MM.1S (cell line): ENCODE results near the gene ZNF446.
A peak's percentile ranks its signal among the peaks of the same experiment; 100 is the strongest.

Source experiments
- DNase-seq: peaks from one replicate; pipeline ENCODE4 v3.0.0-alpha.2; 2015
- H2AFZ ChIP-seq: fragments of 300-600 bp; sonication (generic); 2 replicates; pipeline ENCODE4 v1.6.0; 2016; ENCODE audit warnings: antibody characterized with exemption, low read length
- H3F3A ChIP-seq: fragments of 300-600 bp; sonication (generic); 2 replicates; pipeline ENCODE4 v1.6.1; 2016; ENCODE audit warnings: mild to moderate bottlenecking, antibody characterized with exemption, low read length, moderate library complexity, mixed read lengths; ENCODE audit not compliant: insufficient read depth
- H3K27ac ChIP-seq: fragments of 300-600 bp; sonication (generic); 2 replicates; pipeline ENCODE4 v1.5.1; 2016; ENCODE audit warnings: mild to moderate bottlenecking, low read length
- H3K27me3 ChIP-seq: fragments of 300-600 bp; sonication (generic); replicated peaks from 2 replicates; pipeline ENCODE4 v1.6.0; 2016; ENCODE audit warnings: low read length; ENCODE audit not compliant: insufficient read depth
- H3K36me3 ChIP-seq: fragments of 300-600 bp; sonication (generic); replicated peaks from 2 replicates; pipeline ENCODE4 v1.6.1; 2016; ENCODE audit warnings: mild to moderate bottlenecking, low read length, mixed read lengths; ENCODE audit not compliant: insufficient read depth
- H3K4me1 ChIP-seq: fragments of 300-600 bp; sonication (generic); 2 replicates; pipeline ENCODE4 v1.6.1; 2016; ENCODE audit warnings: low read length, mixed read lengths
- H3K4me2 ChIP-seq: fragments of 300-600 bp; sonication (generic); 2 replicates; pipeline ENCODE4 v1.6.0; 2016; ENCODE audit warnings: low read depth, low read length
- H3K4me3 ChIP-seq: fragments of 300-600 bp; sonication (generic); 2 replicates; pipeline ENCODE4 v1.5.1; 2016; ENCODE audit warnings: low read length, mixed read lengths
- H3K79me2 ChIP-seq: fragments of 300-600 bp; sonication (generic); 2 replicates; pipeline ENCODE4 v1.6.1; 2016; ENCODE audit warnings: mixed run types, low read length, mixed read lengths
- H3K9ac ChIP-seq: fragments of 300-600 bp; sonication (generic); 2 replicates; pipeline ENCODE4 v1.6.1; 2016; ENCODE audit warnings: low read length, mixed read lengths
- H3K9me2 ChIP-seq: fragments of 300-600 bp; sonication (generic); replicated peaks from 2 replicates; pipeline ENCODE4 v1.6.1; 2016; ENCODE audit warnings: mild to moderate bottlenecking, low read length, mixed read lengths; ENCODE audit not compliant: insufficient read depth
- H3K9me3 ChIP-seq: fragments of 300-600 bp; sonication (generic); replicated peaks from 2 replicates; pipeline ENCODE4 v1.6.1; 2016; ENCODE audit warnings: mild to moderate bottlenecking, low read length, mixed read lengths; ENCODE audit not compliant: insufficient read depth
- H4K20me1 ChIP-seq: fragments of 300-600 bp; sonication (generic); 2 replicates; pipeline ENCODE4 v1.6.1; 2016; ENCODE audit warnings: mild to moderate bottlenecking, low read length, moderate library complexity, mixed read lengths; ENCODE audit not compliant: insufficient read depth
- CTCF ChIP-seq: fragments of 300-600 bp; sonication (generic); IDR thresholded peaks from 2 replicates; pipeline ENCODE4 v1.5.1; 2016; ENCODE audit warnings: antibody characterized with exemption, low read length, mixed read lengths
- EZH2 ChIP-seq: fragments of 300-600 bp; sonication (generic); optimal IDR thresholded peaks from 2 replicates; pipeline ENCODE3; 2017; ENCODE audit warnings: low read depth, mild to moderate bottlenecking, antibody characterized with exemption, low read length, mixed read lengths
- EZH2phosphoT487 ChIP-seq: fragments of 300-600 bp; sonication (generic); IDR thresholded peaks from 2 replicates; pipeline ENCODE4 v1.6.1; 2018; ENCODE audit warnings: antibody characterized with exemption, low read length

The ZNF446 gene

GRCh38 chr19:58518256-58519086 lies 42.3 kb downstream of the ZNF446 start:
- H3F3A ChIP-seq, result peaks cover 11% of the 10 kb centered on the region; the same call in 1 of the 2 replicates
- TF ChIP-seq EZH2phosphoT487, result no peak
- TF ChIP-seq CTCF, result peak; percentile 23; the same call in 1 of the 2 replicates
- no peak for TF ChIP-seq EZH2
- peak overlapping the region; percentile 73 for H3K9ac ChIP-seq
- peak overlapping the region; percentile 82 for H3K4me2 ChIP-seq
- H3K9me2 ChIP-seq, result no peaks in the 10 kb centered on the region
- no peaks in the 10 kb centered on the region for H4K20me1 ChIP-seq
- H3K4me1 ChIP-seq, result peaks cover 5% of the 10 kb centered on the region; the same call in 1 of the 2 replicates
- H3K27me3 ChIP-seq, result peaks cover 4% of the 10 kb centered on the region; the same call in 1 of the 2 replicates
- peak overlapping the region; percentile 78; the same call in 1 of the 2 replicates for H3K27ac ChIP-seq
- H3K36me3 ChIP-seq, result no peaks in the 10 kb centered on the region
- H3K79me2 ChIP-seq, result peaks cover 13% of the 10 kb centered on the region
- no peak for DNase-seq
- peak overlapping the region; percentile 88 for H3K4me3 ChIP-seq
- H2AFZ ChIP-seq, result peak overlapping the region; percentile 92
- H3K9me3 ChIP-seq, result no peaks in the 10 kb centered on the region

DNA sequence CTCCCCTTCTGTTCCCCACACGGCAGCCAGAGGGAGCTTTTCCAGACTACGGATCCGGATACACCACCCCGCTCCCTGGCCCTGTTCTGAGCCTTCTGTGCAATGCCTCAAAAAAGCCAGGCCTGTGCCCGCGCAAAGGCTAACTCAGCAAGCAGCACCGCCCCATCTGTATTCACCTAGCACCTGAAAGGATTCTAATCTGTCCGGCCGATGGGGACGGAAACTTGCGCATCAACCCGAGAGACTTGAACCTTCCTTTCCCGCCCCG lies 42.9 kb downstream of the ZNF446 start:
- DNase-seq, result peak; percentile 49
- H3K9me2 ChIP-seq, result no peaks in the 10 kb centered on the region
- H3K4me3 ChIP-seq, result peak overlapping the region; percentile 88
- peak overlapping the region; percentile 92 for H2AFZ ChIP-seq
- H3K4me2 ChIP-seq, result peak overlapping the region; percentile 82
- peak overlapping the region; percentile 73 for H3K9ac ChIP-seq
- no peak for TF ChIP-seq CTCF
- no peak for TF ChIP-seq EZH2
- no peak for TF ChIP-seq EZH2phosphoT487
- no peaks in the 10 kb centered on the region for H3K36me3 ChIP-seq
- H3K9me3 ChIP-seq, result no peaks in the 10 kb centered on the region
- peaks cover 5% of the 10 kb centered on the region; the same call in 1 of the 2 replicates for H3K4me1 ChIP-seq
- H3K27ac ChIP-seq, result peak overlapping the region; percentile 78
- no peaks in the 10 kb centered on the region for H4K20me1 ChIP-seq
- H3F3A ChIP-seq, result peaks cover 11% of the 10 kb centered on the region; the same call in 1 of the 2 replicates
- peaks cover 4% of the 10 kb centered on the region; the same call in 1 of the 2 replicates for H3K27me3 ChIP-seq
- peaks cover 13% of the 10 kb centered on the region for H3K79me2 ChIP-seq

GRCh38 chr19:58519355-58520256 lies 43.5 kb downstream of the ZNF446 start, which contains the start of gene ZBTB45:
ZBTB45 (minus strand) TSS chr19:58519810; CDS start chr19:58517673, 2,137 bp downstream.
- Histone ChIP-seq H3K4me3 (peak within 1 kb of the TSS; percentile 88), H4K20me1 (no peaks in the 10 kb centered on the region), H3K4me2 (peak within 1 kb of the TSS; percentile 82), H2AFZ (peak within 1 kb of the TSS; percentile 92), H3K27me3 (peaks cover 4% of the 10 kb centered on the region; the same call in 1 of the 2 replicates), H3K9me3 (no peaks in the 10 kb centered on the region), H3K9ac (peak within 1 kb of the TSS; percentile 73), H3K9me2 (no peaks in the 10 kb centered on the region), H3K4me1 (peaks cover 5% of the 10 kb centered on the region; the same call in 1 of the 2 replicates), H3F3A (peaks cover 11% of the 10 kb centered on the region; the same call in 1 of the 2 replicates), H3K79me2 (peaks cover 13% of the 10 kb centered on the region), H3K36me3 (no peaks in the 10 kb centered on the region), H3K27ac (peak within 1 kb of the TSS; percentile 78)
- TF ChIP-seq CTCF (peak; percentile 74), EZH2phosphoT487 (no peak)
- peak; percentile 95 for DNase-seq
